ENCODE data around the gene CPSF6. TPM values are rescaled to one million over a fixed set of nuclear protein-coding genes. Genes with fewer than 3 reads are reported as not detected.
"Not testable (repeated sequence)": the region's sequence is repeated elsewhere in the genome, so short reads cannot be mapped to it uniquely, and the experiment has no call there.

The CPSF6 gene, protein sequence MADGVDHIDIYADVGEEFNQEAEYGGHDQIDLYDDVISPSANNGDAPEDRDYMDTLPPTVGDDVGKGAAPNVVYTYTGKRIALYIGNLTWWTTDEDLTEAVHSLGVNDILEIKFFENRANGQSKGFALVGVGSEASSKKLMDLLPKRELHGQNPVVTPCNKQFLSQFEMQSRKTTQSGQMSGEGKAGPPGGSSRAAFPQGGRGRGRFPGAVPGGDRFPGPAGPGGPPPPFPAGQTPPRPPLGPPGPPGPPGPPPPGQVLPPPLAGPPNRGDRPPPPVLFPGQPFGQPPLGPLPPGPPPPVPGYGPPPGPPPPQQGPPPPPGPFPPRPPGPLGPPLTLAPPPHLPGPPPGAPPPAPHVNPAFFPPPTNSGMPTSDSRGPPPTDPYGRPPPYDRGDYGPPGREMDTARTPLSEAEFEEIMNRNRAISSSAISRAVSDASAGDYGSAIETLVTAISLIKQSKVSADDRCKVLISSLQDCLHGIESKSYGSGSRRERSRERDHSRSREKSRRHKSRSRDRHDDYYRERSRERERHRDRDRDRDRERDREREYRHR
- total RNA-seq (10 to 100 TPM; 32.0 to 44.8 (median 41.2) TPM), polyA plus RNA-seq (21.1 TPM)
- long read RNA-seq, donor 1, full-length matches to known transcripts = 61 of 92 reads
- long read RNA-seq, donor 1, partial matches to known transcripts = 10 of 92 reads
- long read RNA-seq, donor 1, other reads (novel, unspliced or antisense) = 21 of 92 reads
- long read RNA-seq, donor 2, full-length matches to known transcripts = 32 of 37 reads
- long read RNA-seq, donor 2, partial matches to known transcripts = 3 of 37 reads
- long read RNA-seq, donor 2, other reads (novel, unspliced or antisense) = 2 of 37 reads
- long read RNA-seq, donor 3, full-length matches to known transcripts = 191 of 275 reads
- long read RNA-seq, donor 3, partial matches to known transcripts = 23 of 275 reads
- long read RNA-seq, donor 3, other reads (novel, unspliced or antisense) = 61 of 275 reads
- long read RNA-seq, donor 4, full-length matches to known transcripts = 22 of 34 reads
- long read RNA-seq, donor 4, partial matches to known transcripts = 1 of 34 reads
- long read RNA-seq, donor 4, other reads (novel, unspliced or antisense) = 11 of 34 reads

DNA sequence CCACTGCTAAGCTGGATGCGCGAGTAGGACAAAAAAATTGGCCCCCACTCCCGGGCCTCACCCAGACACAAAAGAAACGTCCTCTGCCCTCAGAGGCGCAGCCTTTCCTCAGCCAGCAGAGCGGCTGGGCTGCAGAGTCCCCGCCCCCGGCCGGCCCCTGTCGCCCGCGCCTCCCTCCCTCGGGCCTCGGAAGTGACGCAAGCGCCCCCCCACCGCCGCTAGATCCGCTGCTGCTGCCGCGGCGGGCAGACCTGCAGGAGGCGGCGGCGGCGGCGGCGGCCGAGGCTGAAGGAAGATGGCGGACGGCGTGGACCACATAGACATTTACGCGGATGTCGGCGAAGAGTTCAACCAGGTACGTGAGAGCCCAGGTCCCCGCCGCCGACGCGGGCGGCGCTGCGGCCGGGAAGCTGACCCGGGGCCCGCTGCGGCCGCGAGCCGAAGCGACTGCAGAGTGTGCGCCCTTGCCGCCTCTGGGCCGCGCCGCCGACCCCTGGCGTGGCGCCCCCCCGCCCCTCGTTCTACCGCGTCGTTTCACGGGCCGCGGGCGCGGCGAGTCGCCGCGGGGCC is at the start of gene CPSF6:
Gene CPSF6 (plus strand): TSS at position 218 of the 570 bp plus-strand sequence. CDS start 78 bp downstream, at position 296.
- ATAC-seq (peak; percentile 100), DNase-seq (peak; percentile 97 to 99 (median 98))
- Histone ChIP-seq H3K27me3 (ENCODE audit: control insufficient read depth, insufficient read depth) (no peaks in the 10 kb centered on the region), H3K9me3 (ENCODE audit: control insufficient read depth, low read length) (no peaks in the 10 kb centered on the region), H3K4me3 (ENCODE audit: low read length) (peak within 1 kb of the TSS; percentile 73), H3K27ac (ENCODE audit: low read length) (peak within 1 kb of the TSS; percentile 71), H3K4me1 (ENCODE audit: control insufficient read depth, insufficient read depth, low read length) (no peaks in the 10 kb centered on the region)
- intact Hi-C loops (cut with DNase I) = no loop called here
- WGBS = under 1% methylated on average over 74 of the region's 75 CpGs

DNA sequence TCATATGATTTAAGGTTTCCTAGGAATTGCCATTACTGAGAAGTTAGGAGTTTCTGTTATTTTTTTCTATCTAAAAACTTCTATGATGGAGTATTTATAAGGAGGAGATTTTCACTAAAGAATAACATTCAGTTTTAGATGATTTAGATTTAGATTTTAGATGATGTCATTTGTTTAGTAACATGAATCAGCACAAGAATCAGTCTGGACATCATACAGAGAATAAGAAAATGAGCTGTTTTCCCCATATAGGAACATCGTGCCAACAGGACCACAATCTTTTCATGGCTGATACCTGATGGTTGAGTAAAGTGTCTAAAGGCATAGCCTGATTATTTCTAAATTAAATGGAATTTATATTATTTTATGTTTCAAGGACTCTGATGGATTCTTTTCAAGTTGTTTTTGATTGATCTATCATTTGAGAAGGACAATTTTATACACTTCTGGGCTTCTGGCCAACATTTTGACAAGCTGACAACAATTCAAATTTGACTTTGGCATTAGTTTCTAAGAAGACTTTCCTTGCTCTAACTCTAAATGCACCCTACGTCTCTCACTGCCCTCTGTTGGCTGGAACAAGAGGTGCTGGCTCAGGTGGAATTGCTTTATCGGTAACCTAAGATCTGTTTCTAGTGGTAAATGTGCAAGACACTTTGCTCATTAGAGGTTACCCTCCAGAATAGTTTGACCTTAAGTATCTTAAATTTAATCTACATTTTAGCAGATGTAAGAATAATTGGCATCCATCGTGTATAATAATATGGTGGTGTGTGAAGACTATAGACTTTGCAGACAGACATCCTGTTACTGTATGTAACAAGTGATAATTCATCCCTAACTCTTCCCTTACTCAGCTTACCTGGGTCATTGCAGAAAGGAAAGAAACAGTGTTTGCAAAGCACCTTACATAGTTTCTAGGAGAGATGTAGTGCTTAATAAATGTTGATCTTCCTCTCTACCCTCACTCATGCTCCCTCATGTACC is 42.8 kb upstream of the CPSF6 start:
- no peak for ATAC-seq
- WGBS = 71% methylated on average over 4 of the region's 4 CpGs

DNA sequence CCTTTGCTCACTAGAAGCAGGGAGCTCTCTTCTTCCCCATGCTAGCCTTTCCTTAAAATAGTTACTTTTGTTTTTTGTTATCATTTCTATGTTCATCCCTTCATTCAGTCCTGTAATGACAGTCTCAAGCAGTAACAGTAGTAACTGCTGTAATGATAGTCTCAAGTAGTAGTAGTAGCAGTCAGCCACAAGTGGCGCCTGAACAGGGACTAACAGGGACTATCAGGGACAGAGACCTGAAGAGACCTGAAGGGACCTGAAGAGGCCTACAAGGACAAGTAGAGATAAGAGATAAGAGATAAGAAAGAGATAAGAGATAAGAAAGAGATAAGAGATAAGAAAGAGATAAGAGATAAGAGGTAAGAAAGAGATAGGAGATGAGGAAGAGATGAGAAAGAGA is 39.4 kb upstream of the CPSF6 start:
- H3K27me3 ChIP-seq (ENCODE audit: control insufficient read depth, insufficient read depth); H3K9me3 ChIP-seq (ENCODE audit: control insufficient read depth, low read length); ATAC-seq; DNase-seq; H3K4me1 ChIP-seq (ENCODE audit: control insufficient read depth, insufficient read depth, low read length); intact Hi-C loops (cut with DNase I); H3K4me3 ChIP-seq (ENCODE audit: low read length); H3K27ac ChIP-seq (ENCODE audit: low read length): not testable (repeated sequence)
- 95% methylated on average over 1 of the region's 1 CpG for whole genome bisulfite sequencing

More for the DNA sequence above, 42.8 kb upstream of the CPSF6 start:
- no peaks in the 10 kb centered on the region for H3K27me3 ChIP-seq (ENCODE audit: control insufficient read depth, insufficient read depth)
- no peak overlapping the region for H3K4me3 ChIP-seq (ENCODE audit: low read length)
- H3K9me3 ChIP-seq (ENCODE audit: control insufficient read depth, low read length) = peaks cover 5% of the 10 kb centered on the region
- no peak for DNase-seq
- no peak overlapping the region for H3K27ac ChIP-seq (ENCODE audit: low read length)
- intact Hi-C loops (cut with DNase I) = no loop called here
- no peaks in the 10 kb centered on the region for H3K4me1 ChIP-seq (ENCODE audit: control insufficient read depth, insufficient read depth, low read length)

DNA sequence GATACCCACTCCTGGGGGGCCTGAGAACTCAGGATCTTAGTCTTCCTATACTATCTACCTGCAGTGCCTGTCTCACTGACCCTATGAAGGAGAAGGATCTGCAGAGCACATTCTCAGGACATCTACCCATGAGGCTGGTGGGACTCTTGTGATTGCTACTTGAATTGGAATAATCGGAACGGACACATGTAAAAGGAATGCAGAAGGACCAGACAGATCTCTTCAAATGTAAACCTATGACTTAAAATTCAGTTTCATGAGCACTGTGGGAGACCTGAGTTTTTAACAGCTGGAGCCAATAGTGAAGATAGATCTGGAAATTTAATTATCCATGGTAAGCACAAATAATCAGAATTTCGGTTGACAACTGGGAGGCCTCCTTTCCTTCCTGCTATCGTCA is 35.2 kb upstream of the CPSF6 start:
- DNase-seq = no peak
- 72% methylated on average over 4 of the region's 4 CpGs for WGBS
- intact Hi-C loops (cut with DNase I) = no loop called here

DNA sequence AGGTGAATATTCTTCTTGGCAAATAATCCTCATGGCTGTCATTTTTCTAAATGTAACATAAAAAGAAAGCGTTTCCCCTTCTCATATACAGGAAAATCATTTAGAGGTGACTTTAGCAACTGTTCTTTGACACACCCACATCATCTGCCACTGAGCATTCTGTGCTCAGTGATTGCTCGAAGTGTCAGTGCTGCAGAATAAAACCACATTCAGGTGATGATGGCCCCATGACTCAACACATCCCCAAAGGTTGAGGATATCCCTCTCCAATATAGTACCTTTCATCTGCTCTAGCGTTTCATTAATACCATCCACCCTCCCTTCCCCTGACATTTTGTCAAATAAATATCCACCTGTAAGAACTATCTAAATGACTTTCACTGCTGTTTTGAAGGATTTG is 28.7 kb upstream of the CPSF6 start:
- Histone ChIP-seq H3K27me3 (ENCODE audit: control insufficient read depth, insufficient read depth) (no peaks in the 10 kb centered on the region), H3K9me3 (ENCODE audit: control insufficient read depth, low read length) (no peaks in the 10 kb centered on the region), H3K27ac (ENCODE audit: low read length) (no peak overlapping the region), H3K4me3 (ENCODE audit: low read length) (no peak overlapping the region), H3K4me1 (ENCODE audit: control insufficient read depth, insufficient read depth, low read length) (no peaks in the 10 kb centered on the region)
- 74% methylated on average over 3 of the region's 3 CpGs for WGBS
- DNase-seq (no peak), ATAC-seq (no peak)
- intact Hi-C loops (cut with DNase I) = no loop called here

More for the DNA sequence above, 35.2 kb upstream of the CPSF6 start:
- H3K27ac ChIP-seq (ENCODE audit: low read length) = no peak overlapping the region
- no peaks in the 10 kb centered on the region for H3K4me1 ChIP-seq (ENCODE audit: control insufficient read depth, insufficient read depth, low read length)
- H3K9me3 ChIP-seq (ENCODE audit: control insufficient read depth, low read length) = peaks cover 2% of the 10 kb centered on the region
- no peaks in the 10 kb centered on the region for H3K27me3 ChIP-seq (ENCODE audit: control insufficient read depth, insufficient read depth)
- H3K4me3 ChIP-seq (ENCODE audit: low read length) = no peak overlapping the region
- ATAC-seq = no peak

DNA sequence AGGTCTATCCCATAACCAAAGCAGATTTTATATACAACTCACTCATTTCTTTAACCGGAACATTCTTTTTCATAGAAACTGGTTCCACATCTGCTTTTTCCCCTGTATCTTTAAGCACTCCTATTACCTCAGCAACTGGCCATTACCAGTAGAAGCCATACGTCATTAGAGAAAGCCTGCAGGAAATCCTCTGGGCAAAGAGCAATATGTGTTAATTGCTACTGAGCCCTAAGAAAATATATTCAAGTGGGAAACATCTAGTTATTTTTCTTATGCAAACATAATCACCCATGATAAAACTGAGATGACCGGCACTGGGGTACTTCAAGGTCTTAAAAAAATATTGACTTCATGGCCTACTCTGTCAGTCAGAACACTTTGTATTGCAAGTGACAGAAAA is 28.2 kb upstream of the CPSF6 start:
- Histone ChIP-seq H3K4me1 (ENCODE audit: control insufficient read depth, insufficient read depth, low read length) (no peaks in the 10 kb centered on the region), H3K27me3 (ENCODE audit: control insufficient read depth, insufficient read depth) (no peaks in the 10 kb centered on the region), H3K4me3 (ENCODE audit: low read length) (no peak overlapping the region), H3K27ac (ENCODE audit: low read length) (no peak overlapping the region), H3K9me3 (ENCODE audit: control insufficient read depth, low read length) (no peaks in the 10 kb centered on the region)
- intact Hi-C loops (cut with DNase I) = no loop called here
- ATAC-seq (no peak), DNase-seq (no peak)
- 64% methylated on average over 3 of the region's 3 CpGs for WGBS

DNA sequence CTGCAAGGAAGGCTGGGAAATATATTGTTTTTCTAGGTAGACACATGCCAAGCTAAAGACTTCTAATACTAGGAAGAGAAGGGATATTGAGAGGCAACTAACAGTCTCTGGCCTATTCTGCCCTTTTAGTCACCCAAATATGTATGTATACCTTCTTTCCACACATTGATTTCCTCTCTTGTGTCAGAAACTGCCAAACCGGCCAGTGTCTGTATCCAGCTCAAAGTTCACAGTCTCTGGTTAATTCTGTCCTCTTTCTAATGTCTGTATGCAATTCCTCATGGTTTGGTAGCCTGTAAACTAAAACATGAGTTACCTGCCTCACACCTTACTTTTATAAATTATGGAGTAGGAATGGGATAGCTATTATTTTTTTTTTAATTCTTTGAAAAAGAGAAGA is 25.2 kb upstream of the CPSF6 start:
- DNase-seq = no peak

DNA sequence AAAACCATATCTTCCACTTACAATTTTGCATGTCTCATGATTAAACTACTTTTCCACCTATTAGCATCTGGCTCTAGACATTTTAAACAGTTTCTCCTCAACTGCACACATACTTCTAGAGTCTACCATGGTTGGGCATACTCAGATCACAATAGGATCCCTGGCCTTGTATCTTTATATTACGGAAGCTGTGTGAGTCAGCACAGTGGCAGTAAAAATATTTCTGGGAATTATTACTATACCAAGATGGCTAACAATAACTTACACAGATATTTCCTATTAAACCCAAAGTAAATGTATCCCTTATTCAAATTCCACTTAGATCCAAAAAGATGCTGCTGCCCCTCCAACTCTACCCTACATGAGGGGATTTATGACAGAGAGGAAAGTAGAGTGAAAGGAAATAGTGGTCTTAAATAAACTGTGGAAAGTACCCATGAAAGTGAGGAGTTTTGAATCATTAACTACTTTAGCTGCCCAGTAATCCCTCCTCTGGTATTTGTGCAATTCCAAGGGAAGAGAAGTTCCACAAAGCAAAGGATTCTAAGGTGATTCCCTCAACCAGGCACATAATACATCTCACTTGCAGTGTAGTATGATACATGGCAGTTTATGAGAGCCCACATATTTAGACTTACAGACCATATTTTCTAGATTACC is 14.0 kb upstream of the CPSF6 start:
- no peaks in the 10 kb centered on the region for H3K27me3 ChIP-seq (ENCODE audit: control insufficient read depth, insufficient read depth)
- no peak overlapping the region for H3K4me3 ChIP-seq (ENCODE audit: low read length)
- DNase-seq (no peak), ATAC-seq (no peak)
- intact Hi-C loops (cut with DNase I) = no loop called here
- H3K4me1 ChIP-seq (ENCODE audit: control insufficient read depth, insufficient read depth, low read length) = no peaks in the 10 kb centered on the region
- no peak overlapping the region for H3K27ac ChIP-seq (ENCODE audit: low read length)
- 90% methylated on average over 1 of the region's 1 CpG for WGBS
- no peaks in the 10 kb centered on the region for H3K9me3 ChIP-seq (ENCODE audit: control insufficient read depth, low read length)

More for the DNA sequence above, 25.2 kb upstream of the CPSF6 start:
- Histone ChIP-seq H3K4me3 (ENCODE audit: low read length) (no peak overlapping the region), H3K4me1 (ENCODE audit: control insufficient read depth, insufficient read depth, low read length) (no peaks in the 10 kb centered on the region), H3K27ac (ENCODE audit: low read length) (no peak overlapping the region), H3K27me3 (ENCODE audit: control insufficient read depth, insufficient read depth) (no peaks in the 10 kb centered on the region), H3K9me3 (ENCODE audit: control insufficient read depth, low read length) (no peaks in the 10 kb centered on the region)
- intact Hi-C loops (cut with DNase I) = no loop called here
- ATAC-seq = no peak
- 80% methylated on average over 1 of the region's 1 CpG for WGBS

DNA sequence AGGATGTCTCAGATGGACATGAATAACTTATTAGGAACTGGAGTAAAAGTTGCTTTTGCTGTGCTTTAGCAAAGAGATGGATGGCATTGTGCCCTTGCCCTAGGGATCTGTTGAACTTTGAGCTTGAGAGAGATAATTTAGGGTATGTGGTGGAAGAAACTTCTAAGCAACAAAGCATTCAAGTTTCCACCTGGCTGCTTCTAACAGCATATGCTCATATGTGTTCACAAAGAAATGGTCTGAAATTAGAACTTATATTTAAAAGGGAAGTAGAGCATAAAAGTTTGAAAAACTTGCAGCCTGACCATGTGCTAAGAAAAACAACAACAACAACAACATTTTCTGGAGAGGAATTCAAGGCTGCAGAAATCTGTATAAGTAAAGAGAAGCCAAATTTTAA is 7.9 kb upstream of the CPSF6 start:
- peaks cover 4% of the 10 kb centered on the region for H3K9me3 ChIP-seq (ENCODE audit: control insufficient read depth, low read length)
- ATAC-seq = no peak
- H3K4me3 ChIP-seq (ENCODE audit: low read length) = no peak overlapping the region
- no peaks in the 10 kb centered on the region for H3K4me1 ChIP-seq (ENCODE audit: control insufficient read depth, insufficient read depth, low read length)
- no peaks in the 10 kb centered on the region for H3K27me3 ChIP-seq (ENCODE audit: control insufficient read depth, insufficient read depth)
- intact Hi-C loops (cut with DNase I) = no loop called here
- H3K27ac ChIP-seq (ENCODE audit: low read length) = no peak overlapping the region
- no peak for DNase-seq

Measured in right cardiac atrium (tissue), 5 donors.